ACC112 (cell line): ENCODE results near the gene APPBP2.
"Not testable (repeated sequence)": the region's sequence is repeated elsewhere in the genome, so short reads cannot be mapped to it uniquely, and the experiment has no call there.

Source experiments
- H2AFZ ChIP-seq: fragments of 200-600 bp; sonication (generic); one replicate; pipeline ENCODE4 v1.6.0; 2017; ENCODE audit warnings: antibody characterized with exemption, low read length; ENCODE audit not compliant: unreplicated experiment
- H3K27ac ChIP-seq: fragments of 200-600 bp; sonication (generic); 2 replicates; pipeline ENCODE4 v1.5.1; 2014; ENCODE audit warnings: low read depth, mild to moderate bottlenecking, antibody characterized with exemption, low read length, moderate library complexity
- H3K27me3 ChIP-seq: fragments of 200-600 bp; sonication (generic); 2 replicates; pipeline ENCODE4 v1.6.1; 2014; ENCODE audit warnings: mild to moderate bottlenecking, antibody characterized with exemption, low read length, moderate library complexity, mixed read lengths; ENCODE audit not compliant: insufficient read depth
- H3K36me3 ChIP-seq: fragments of 200-600 bp; sonication (generic); 2 replicates; pipeline ENCODE4 v1.6.1; 2016; ENCODE audit warnings: mild to moderate bottlenecking, antibody characterized with exemption, low read length, moderate library complexity, mixed read lengths; ENCODE audit not compliant: insufficient read depth
- H3K4me1 ChIP-seq: fragments of 200-600 bp; sonication (generic); one replicate; pipeline ENCODE4 v1.6.1; 2016; ENCODE audit warnings: low read length, mixed read lengths; ENCODE audit not compliant: insufficient read depth, unreplicated experiment, control insufficient read depth
- H3K4me3 ChIP-seq: fragments of 200-600 bp; sonication (generic); 2 replicates; pipeline ENCODE4 v1.5.1; 2014; ENCODE audit warnings: mild to moderate bottlenecking, low read depth, low read length
- H3K79me2 ChIP-seq: fragments of 200-600 bp; sonication (generic); one replicate; pipeline ENCODE4 v1.6.0; 2016; ENCODE audit warnings: low read length; ENCODE audit not compliant: control insufficient read depth, unreplicated experiment, insufficient read depth

Gene APPBP2

DNA sequence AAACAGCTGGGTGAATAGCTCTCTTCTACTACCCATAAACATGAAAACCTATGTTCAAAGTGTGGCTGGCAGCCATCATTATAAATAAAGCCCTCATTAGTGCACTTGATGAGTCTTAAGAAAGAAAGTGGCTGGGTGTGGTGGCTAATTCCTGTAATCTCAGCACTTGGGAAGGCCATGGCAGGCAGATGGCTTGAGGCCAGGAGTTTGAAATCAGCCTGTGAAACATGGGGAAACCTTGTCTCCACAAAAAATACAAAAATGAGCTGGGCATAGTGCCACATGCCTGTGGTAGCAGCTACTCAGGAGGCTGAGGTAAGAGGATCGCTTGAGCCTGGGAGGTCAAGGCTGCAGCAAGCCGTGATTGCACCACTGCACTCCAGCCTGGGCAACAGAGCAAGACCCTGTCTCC lies 28.3 kb upstream of the APPBP2 start:
- Histone ChIP-seq H3K36me3 (no peaks in the 10 kb centered on the region), H3K4me3 (no peak overlapping the region), H3K27ac (no peak overlapping the region), H3K27me3 (no peaks in the 10 kb centered on the region), H2AFZ (no peak overlapping the region), H3K4me1 (no peaks in the 10 kb centered on the region), H3K79me2 (no peaks in the 10 kb centered on the region)

GRCh38 chr17:60552255-60552654 lies 26.2 kb upstream of the APPBP2 start:
- not testable (repeated sequence) for H2AFZ ChIP-seq, H3K4me3 ChIP-seq, H3K4me1 ChIP-seq, H3K36me3 ChIP-seq, H3K27me3 ChIP-seq, H3K79me2 ChIP-seq, H3K27ac ChIP-seq

GRCh38 chr17:60548990-60549389 lies 22.9 kb upstream of the APPBP2 start:
- H3K4me3 ChIP-seq: no peak overlapping the region
- H2AFZ ChIP-seq: no peak overlapping the region
- no peaks in the 10 kb centered on the region for H3K27me3 ChIP-seq
- no peaks in the 10 kb centered on the region for H3K4me1 ChIP-seq
- no peaks in the 10 kb centered on the region for H3K36me3 ChIP-seq
- H3K79me2 ChIP-seq: no peaks in the 10 kb centered on the region
- H3K27ac ChIP-seq: no peak overlapping the region

- Histone ChIP-seq H3K4me3 (no peak overlapping the region), H2AFZ (no peak overlapping the region), H3K36me3 (no peaks in the 10 kb centered on the region), H3K27me3 (no peaks in the 10 kb centered on the region), H3K27ac (no peak overlapping the region), H3K4me1 (peaks cover 5% of the 10 kb centered on the region), H3K79me2 (no peaks in the 10 kb centered on the region)
Observed at GRCh38 chr17:60545465-60546191, 19.6 kb upstream of the APPBP2 start.

- Histone ChIP-seq H3K27ac (no peak overlapping the region), H3K4me3 (no peak overlapping the region)
Observed at GRCh38 chr17:60542071-60542470, 16.0 kb upstream of the APPBP2 start.

GRCh38 chr17:60540460-60540859 lies 14.4 kb upstream of the APPBP2 start:
- H3K79me2 ChIP-seq: no peaks in the 10 kb centered on the region
- H3K4me3 ChIP-seq: no peak overlapping the region
- no peak overlapping the region for H3K27ac ChIP-seq
- no peak overlapping the region for H2AFZ ChIP-seq
- no peaks in the 10 kb centered on the region for H3K36me3 ChIP-seq
- H3K4me1 ChIP-seq: peaks cover 5% of the 10 kb centered on the region
- no peaks in the 10 kb centered on the region for H3K27me3 ChIP-seq

More at GRCh38 chr17:60542071-60542470, 16.0 kb upstream of the APPBP2 start:
- no peaks in the 10 kb centered on the region for H3K27me3 ChIP-seq
- no peaks in the 10 kb centered on the region for H3K36me3 ChIP-seq
- H2AFZ ChIP-seq: no peak overlapping the region
- peaks cover 5% of the 10 kb centered on the region for H3K4me1 ChIP-seq
- H3K79me2 ChIP-seq: no peaks in the 10 kb centered on the region

- Histone ChIP-seq H3K4me3 (no peak overlapping the region), H3K27ac (no peak overlapping the region), H3K4me1 (peaks cover 5% of the 10 kb centered on the region), H3K27me3 (no peaks in the 10 kb centered on the region), H3K36me3 (no peaks in the 10 kb centered on the region), H3K79me2 (no peaks in the 10 kb centered on the region), H2AFZ (no peak overlapping the region)
Observed at GRCh38 chr17:60539807-60540206, 13.8 kb upstream of the APPBP2 start.

GRCh38 chr17:60538726-60539125 lies 12.7 kb upstream of the APPBP2 start:
- Histone ChIP-seq H3K4me1 (peaks cover 5% of the 10 kb centered on the region), H3K27me3 (no peaks in the 10 kb centered on the region), H3K36me3 (no peaks in the 10 kb centered on the region), H2AFZ (no peak overlapping the region), H3K27ac (no peak overlapping the region), H3K79me2 (no peaks in the 10 kb centered on the region), H3K4me3 (no peak overlapping the region)

DNA sequence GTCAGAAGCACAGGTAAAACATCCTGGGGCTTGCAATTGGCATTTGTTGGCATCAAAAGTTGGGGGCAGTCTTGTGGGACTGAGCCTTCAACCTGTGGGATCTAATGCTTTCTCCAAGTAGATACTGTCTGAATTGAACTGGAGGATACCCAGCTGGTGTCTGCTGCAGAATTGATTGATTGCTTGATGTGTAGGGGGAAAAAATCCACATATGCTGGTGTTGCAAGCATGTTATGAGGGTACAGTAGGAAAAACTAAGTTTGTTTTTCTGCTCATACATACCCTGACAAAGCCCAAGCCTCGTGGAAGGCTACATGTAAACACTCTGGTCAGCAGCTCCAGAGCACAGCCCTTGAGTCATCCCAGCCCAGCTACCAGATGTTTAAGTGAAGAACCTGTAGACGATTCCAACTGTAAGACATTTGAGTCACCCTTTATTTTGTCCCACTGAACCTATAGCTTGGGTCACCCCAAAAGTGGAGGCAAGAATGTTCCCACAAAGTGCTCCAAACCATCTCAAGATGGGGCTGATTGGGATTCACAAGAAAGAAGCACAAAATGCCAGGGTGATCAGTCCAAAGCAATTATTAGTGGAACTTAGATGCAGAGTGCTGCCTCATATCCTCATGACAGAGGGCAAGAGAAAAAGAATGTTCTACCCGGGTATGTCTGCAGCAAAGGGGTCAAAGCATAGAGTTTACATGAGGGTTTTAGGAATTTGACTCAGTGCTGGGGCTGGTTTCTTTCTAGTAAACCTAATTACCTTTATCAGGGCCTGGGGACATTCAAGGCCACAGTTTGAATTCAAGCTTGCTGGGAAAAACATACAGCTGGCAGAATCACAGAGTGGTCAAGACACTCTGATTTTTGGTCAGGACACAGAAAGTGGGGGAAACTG lies 9.6 kb upstream of the APPBP2 start:
- H3K27me3 ChIP-seq: no peaks in the 10 kb centered on the region
- H3K4me3 ChIP-seq: no peak overlapping the region
- H3K79me2 ChIP-seq: no peaks in the 10 kb centered on the region
- no peaks in the 10 kb centered on the region for H3K36me3 ChIP-seq
- no peak overlapping the region for H3K27ac ChIP-seq
- no peak overlapping the region for H2AFZ ChIP-seq
- no peaks in the 10 kb centered on the region for H3K4me1 ChIP-seq

GRCh38 chr17:60534613-60535157 lies 8.6 kb upstream of the APPBP2 start:
- Histone ChIP-seq H3K27me3 (no peaks in the 10 kb centered on the region), H3K4me3 (no peak overlapping the region), H3K4me1 (no peaks in the 10 kb centered on the region), H3K79me2 (no peaks in the 10 kb centered on the region), H3K36me3 (no peaks in the 10 kb centered on the region), H3K27ac (no peak overlapping the region), H2AFZ (no peak overlapping the region)
